GM19467 (cell line): ENCODE data around the gene PHACTR3.
"Not testable (repeated sequence)": the region's sequence is repeated elsewhere in the genome, so short reads cannot be mapped to it uniquely, and the experiment has no call there.

Experiments used
- ATAC-seq: cut with Tn5 transposase; IDR thresholded peaks from one replicate; pipeline ENCODE4 v1.9.1; 2021; ENCODE audit warnings: mild to moderate bottlenecking, moderate library complexity; ENCODE audit not compliant: unreplicated experiment

PHACTR3 gene

DNA sequence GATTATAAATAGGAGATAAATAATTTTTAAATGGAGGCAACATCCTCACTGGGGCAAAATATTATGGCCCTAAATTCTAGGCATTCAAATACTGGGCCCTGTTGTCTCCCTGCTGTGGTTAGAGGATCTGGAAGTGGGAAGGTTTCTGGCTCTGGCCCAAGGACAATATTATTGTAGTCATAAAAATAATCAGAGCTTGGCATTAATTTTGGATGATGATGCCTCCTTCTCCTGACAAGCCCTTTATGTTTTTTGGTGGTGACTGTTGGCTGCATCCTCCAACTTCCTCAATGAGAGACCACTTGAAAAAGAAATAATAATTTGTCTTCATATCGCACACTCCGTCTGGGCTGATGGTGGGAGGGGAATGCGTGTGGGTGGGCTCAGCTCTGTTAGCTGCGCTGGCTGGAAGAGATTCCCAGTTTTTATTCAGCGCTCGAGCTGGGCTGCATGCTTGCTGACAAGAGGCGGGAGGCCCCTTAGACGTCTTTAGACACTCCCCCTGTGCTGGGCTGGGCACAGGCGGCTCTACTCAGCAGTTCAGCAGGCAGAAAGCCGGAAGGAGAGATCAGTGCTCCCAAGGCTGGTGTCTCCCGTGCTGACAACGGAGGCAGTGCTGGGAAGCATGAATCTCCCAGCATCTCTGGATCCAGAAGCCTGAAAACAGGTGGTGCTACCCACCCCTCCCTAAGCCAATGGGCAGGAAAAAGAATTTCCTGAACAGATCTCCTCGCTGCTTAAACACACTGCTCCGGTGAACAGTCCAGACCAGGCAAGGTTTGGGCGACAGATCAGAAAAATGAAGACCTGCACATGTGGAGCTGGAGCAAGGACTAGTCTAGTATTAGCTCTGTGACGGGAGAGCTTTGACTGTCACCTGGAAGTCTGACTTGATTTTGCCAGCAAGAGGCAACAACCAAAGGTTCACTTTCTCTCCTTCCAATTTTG lies 231.4 kb downstream of the PHACTR3 start:
- no peak for ATAC-seq

DNA sequence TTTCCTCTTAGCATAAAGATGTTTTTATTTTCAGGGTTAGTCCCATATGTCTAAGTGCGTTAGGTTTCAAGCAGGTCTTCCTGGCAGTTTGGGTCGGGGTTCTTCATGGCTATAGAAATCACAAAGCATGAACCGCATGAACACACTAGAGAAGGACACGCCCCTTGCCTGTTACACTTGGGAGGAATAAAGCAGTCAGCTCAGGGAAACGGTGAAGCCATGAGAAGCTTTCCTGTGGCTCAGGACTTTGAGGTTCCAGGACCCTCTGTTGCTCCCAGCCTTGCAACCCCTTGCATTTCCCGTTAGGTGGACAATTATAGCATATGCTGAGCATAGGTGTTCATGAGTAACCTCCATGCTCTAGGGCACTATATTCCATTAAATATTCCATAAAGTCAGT lies 232.4 kb downstream of the PHACTR3 start:
- ATAC-seq: no peak

DNA sequence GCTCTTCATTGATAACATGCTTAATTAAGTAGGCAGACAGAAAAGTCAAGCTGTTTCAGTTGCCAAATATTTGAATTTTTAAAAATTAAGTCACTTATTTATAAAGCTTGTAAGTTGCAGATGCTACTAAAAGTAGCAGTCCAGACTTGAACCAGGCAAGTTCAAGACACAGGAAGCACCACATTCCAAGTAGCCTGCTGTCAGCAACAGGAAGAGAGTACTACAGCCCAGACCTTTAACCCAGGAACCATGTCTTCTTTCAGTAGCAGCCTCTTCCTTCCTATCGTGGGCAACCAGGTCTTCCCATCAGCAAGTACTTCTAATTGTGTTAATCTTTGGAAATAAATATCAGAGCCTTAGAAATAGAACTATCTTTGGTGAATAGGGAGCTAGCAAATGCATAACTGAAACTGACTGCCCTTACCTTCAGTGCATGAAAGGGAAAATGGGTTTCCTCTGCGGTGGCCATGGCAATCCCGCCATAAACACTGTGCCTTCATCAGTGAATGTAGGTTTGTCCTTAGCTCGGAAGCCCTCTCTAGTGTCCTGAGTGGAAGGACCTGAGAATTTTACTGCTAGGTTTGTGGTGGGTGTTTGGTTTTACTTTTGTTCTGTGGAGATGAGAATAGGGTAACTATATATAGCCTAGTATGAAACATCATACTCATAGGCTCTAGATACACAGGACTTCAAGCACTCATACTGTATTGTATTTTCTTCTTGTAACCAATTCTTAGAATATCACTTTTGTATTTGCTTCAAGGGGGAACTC lies 233.5 kb downstream of the PHACTR3 start:
- peak; percentile 77 for ATAC-seq

DNA sequence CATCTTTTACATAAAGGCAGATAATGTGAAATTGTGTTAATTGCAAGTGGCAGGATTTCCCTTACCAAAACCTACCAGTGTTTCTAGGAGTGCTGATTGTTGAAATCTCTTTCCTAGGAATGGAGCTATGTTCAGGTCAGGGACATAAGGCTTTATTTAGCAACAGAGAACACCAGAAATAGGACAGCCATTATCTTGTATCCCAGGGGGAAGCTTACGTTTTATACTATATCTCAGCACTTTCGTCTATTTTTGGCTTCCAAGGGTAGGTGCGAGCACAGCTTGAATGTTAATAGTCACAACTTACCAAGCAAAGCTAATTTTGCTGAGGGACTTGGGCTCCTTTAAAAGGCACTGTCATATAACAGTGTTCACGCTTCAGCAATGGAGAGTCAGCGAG lies 235.1 kb downstream of the PHACTR3 start:
- ATAC-seq: no peak

DNA sequence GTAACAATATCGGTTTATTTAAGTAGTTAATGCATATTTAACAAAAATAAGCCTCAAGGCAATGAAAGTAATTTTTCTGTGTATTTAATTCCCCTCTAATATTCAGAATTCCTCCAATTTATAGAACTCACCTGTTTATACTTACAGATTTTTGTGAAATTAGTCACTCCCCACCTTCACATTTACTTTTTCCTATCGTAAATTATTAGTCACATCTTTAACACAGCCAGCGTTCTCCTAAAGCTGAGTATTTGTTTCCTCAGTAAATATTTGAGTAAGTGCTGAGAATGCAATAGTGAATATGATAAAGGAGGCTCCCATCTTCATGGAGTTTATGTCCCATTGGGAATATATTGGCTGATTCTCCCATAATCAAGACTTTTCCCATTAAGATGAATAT lies 241.1 kb downstream of the PHACTR3 start:
- ATAC-seq: no peak

DNA sequence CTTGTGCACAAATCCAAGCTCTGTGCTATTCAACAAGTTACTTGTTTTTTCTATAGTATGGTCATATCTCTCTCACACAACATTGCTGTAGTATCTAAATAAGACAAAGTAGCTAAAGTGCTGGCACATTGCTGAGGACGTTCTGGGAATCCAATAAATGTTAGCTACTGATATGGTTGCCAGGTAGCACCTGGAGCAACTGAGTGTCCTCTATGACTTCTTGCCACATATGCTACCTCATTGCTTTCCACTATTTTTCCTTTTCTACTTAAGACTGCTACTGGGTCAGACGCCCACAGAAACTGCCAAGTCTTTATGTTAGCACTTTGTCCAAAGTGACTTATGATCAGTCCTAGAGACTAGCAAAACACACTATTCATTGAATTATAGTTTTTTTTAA lies 243.8 kb downstream of the PHACTR3 start:
- no peak for ATAC-seq

DNA sequence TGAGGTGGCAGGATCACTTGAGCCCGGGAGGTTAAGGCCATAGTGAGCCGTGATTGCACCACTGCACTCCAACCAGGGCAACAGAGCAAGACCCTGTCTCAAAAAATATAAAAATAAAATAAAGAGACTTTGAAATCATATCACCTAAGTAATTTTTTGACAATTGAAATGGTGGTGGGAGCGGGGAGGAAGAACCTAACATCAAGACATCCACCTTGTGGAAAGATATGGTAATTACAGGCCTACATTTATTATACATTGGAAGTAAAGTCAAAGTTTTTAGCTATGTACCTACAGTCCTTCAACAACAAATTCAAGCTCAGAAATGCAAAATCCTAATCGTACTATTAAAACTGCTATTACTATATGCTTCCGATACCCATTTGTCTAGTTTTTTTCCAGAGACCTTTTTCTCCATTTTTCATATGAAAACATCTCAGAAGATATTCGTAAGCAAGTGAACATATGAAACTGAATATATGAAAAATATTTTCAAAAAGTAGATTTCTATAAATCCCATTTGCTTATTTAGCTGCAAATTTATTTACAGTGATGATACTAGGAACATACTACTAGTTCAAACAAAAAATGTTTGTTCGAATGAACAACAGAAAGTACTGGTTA lies 245.8 kb downstream of the PHACTR3 start:
- ATAC-seq: no peak

DNA sequence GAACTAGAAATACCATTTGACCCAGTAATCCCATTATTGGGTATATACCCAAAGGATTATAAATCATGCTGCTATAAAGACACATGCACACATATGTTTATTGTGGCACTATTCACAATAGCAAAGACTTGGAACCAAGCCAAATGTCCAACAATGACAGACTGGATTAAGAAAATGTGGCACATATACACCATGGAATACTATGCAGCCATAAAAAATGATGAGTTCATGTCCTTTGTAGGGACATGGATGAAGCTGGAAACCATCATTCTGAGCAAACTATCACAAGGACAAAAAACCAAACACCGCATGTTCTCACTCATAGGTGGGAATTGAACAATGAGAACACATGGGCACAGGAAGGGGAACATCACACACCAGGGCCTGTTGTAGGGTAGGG lies 252.2 kb downstream of the PHACTR3 start:
- not testable (repeated sequence) for ATAC-seq

DNA sequence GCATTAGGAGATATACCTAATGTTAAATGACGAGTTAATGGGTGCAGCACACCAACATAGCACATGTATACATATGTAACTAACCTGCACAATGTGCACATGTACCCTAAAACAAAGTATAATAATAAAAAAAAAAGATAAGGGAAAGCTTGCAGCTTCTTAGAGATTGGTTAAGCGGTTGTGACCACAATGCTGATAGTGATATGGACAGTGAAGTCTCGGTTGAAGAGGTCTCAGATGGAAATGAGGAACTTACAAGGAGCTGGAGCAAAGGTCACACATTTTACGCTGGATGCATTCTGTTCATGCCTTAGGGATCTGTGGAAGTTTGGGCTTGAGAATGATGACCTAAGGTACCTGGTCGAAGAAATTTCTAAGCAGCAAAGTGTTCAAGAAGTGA lies 252.6 kb downstream of the PHACTR3 start:
- not testable (repeated sequence) for ATAC-seq

DNA sequence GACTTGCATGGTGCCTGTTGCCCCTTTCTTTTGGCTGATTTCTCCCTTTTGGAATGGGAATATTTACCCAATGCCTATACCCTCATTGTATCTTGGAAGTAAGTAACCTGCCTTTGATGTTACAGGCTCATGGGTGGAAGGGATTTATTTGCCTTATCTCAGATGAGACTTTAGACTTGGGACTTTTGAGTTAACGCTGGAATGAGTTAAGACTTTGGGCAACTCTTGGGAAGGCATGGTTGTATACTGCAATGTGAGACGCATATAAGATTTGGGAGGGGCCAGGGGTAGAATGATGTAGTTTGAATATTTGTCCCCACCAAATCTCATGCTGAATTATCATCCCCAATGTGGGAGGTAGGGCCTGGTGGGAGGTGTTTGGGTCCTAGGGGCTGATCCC lies 253.6 kb downstream of the PHACTR3 start:
- no peak for ATAC-seq

DNA sequence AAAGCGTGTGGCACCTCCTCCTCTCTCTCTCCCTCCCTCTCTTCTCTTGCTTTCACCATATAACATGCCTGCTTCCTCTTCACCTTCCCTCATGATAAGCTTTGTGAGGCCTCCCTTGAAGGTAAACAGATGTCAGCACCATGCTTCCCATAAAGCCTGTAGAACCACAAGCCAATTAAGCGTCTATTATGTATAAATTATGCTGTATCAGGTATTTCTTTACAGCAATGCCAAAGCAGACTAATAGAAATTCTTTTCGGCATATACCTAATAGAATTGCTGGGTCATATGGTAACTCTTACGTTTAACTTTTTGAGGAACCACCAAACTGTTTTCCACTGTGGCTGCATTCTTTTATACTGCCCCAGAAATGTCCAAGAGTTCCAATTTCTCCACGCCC lies 254.1 kb downstream of the PHACTR3 start:
- ATAC-seq: no peak

DNA sequence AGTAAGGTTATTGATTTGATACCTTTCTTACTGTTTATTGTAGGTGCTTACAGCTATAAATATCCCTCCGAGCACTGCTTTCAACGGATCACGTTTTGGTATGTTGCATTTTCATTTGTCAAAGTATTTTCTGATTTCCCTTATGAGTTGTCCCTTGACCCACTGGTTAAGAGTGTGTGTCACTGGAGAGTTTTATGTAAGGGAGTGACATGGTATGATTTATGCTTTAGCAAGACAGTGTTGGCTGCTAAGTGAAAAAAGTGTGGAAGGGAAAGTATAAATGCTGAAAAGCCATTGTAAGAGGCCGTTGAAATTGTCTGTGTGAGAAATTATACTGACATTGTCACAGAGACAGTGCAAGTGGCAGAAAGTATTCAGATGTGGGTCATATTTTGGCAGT lies 257.1 kb downstream of the PHACTR3 start:
- no peak for ATAC-seq

DNA sequence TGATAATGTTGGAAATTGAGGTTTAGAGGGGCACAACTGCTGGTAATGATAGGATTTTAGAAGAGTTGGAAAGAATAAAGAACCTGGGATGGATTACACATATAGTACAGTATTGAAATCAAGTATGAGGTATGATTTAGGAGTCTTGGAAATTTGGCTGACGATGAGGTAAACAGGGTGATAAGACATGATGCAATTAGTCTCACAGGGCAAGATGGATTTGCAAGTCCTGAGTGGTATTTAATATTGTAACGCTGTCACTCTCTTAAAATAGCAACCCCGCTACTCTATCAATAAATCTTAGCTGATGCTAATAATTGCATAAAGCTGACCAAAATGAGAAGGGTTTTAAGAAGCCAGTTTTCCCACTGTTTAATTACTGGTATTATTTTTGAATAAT lies 258.7 kb downstream of the PHACTR3 start:
- ATAC-seq: no peak

DNA sequence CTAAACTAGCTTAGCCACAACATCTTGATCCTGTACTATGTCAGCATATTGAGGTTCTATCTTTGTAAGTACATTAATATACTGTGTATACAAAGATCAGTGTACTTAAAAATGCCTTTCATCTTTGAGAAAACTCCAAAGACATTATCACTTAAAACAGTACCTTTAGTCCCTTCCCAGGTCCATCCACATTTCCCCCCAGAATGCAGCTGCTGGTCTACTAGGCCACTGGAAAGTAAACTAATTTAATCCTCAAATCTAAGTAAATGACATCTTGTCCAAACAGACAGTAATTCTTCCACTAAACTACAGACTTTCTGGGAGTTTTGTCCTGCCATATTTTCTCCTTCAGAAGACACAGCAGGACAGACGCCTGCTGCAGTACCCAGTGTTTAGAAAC lies 260.4 kb downstream of the PHACTR3 start:
- no peak for ATAC-seq

DNA sequence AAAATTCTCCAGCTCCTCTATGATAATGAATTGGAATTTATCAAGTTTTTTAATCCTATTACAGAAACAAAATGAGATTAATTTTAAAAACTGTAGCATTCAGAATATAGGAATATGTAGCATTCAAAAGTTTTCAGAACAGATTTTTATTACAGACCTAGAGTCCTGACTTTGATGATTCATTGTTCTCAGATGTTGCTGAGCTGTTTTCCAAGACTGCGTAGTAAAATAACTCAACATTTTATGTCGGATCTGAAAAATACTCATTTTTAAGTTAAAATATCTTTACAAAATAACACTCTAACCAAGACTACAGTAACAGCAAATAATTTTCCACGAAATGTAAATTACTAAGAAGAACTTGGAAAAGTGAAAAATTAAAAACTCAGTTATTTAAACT lies 262.0 kb downstream of the PHACTR3 start:
- ATAC-seq: no peak

DNA sequence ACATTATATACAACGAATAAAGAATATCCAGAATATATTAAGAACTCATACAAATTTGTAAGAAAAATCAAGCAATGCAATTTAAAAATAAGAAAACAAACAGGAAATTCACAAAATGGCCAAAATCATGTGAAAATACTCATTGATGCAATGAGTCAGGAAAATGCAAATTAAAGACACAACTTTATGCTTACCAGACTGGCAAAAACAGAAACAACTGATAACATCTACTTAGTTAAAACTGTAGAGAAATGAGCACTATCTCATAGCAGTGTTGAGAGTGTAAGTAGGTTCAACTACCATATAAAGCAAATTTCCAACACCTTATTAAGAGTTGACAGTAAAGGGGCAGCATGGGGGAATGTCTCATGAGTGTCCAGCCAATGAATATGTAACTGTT lies 266.8 kb downstream of the PHACTR3 start:
- ATAC-seq: no peak

DNA sequence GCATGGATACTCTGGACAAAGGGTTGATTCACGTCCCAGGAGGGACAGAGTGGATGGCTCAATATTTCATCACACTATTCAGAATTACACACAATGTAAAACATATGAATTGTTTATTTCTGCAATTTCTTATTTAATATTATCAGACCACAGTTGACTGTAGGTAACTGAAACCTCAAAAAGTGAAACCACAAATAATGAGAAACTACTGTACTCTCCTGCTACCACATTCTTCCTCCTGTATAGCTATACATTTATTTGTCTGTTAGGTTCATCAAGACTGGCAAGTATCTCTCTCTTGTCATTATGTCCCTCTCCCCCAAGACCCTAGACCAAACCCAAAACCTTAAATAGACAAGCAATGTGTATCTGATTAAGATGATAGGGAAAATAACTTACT lies 269.1 kb downstream of the PHACTR3 start:
- ATAC-seq: no peak

DNA sequence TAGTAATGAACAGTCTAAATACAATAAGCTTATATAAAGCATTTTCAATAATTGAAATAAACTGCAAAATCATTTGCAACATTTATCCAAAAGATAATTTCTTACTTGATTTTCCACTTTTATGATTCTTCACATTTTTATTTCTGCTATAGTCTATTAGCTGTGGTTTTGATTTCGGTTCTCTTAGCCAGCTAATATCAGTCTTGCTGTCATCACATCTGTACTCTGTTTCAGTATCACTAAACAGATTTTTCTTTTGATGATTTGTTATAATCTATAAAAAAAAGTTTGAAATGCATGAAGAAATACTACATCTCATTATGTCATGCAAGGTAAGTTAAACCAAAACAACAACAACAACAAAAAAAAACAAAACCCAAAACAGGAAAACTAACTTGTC lies 275.9 kb downstream of the PHACTR3 start:
- ATAC-seq: no peak

DNA sequence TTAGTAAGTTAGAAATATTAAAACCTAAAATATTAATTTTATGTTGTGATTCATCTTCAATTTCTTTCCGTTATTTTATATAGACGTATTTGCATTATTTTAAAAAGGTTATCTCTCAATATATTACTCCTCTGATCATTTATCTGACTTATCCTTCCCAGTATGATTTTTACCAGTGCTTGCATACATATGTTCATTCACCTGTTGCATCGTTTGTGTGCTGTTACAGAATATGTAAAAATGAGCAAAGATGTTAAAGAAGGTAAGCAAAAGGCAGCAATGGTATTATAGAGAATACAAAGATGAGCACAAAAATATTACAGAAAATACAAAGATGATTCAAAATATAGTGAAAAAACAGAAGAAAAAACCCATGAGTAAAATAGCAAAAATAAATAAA lies 280.2 kb downstream of the PHACTR3 start:
- ATAC-seq: no peak

DNA sequence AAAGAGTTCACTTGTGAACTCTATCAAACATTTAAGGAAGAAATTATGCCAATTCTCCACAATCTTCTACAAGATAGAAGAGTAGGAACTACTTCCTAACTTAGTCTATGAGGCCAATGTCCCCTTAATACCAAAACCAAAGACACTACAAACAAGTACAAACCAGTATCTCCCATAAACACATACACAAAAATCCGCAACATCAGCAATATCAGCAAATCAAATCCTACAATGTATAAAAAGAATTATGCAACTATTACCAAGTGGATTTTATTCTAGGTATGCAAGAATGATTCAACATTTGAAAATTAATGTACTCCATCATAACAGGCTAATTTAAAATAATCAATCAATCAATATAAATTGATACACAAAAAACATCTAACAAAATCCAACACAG lies 283.7 kb downstream of the PHACTR3 start:
- no peak for ATAC-seq

DNA sequence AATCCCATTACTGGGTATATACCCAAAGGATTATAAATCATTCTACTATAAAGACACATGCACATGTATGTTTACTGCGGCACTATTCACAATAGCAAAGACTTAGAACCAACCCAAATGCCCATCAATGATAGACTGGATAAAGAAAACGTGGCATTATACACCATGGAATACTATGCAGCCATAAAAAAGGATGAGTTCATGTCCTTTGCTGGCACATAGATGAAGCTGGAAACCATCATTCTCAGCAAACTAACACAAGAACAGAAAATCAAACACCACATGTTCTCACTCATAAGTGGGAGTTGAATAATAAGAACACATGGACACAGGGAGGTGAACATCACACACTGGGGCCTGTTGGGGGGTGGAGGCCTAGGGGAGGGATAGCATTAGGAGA lies 285.7 kb downstream of the PHACTR3 start:
- ATAC-seq: not testable (repeated sequence)

DNA sequence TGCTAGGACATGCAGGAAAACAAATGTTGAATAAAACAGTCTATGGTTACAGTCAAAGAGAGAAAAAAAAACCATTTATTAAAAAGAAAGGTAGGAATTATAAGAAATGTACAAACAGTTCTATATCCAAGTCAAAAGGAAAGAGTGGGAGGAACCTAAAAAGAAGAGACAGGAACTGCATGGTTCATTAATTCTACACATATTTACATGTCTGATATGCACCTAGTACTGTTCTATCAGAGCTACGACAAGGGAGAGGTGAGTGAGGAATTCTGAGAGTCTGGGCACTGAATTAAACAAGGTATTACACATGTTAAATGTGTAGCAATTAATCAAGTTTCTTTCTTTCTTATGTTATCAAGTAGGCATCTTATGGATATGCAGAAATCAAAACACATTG lies 287.2 kb downstream of the PHACTR3 start:
- no peak for ATAC-seq
